ENCODE measurements around the gene SNRPD3.
A peak's percentile ranks its signal among the peaks of the same experiment; 100 is the strongest.
"Not testable (repeated sequence)": the region's sequence is repeated elsewhere in the genome, so short reads cannot be mapped to it uniquely, and the experiment has no call there.

SNRPD3 gene

DNA sequence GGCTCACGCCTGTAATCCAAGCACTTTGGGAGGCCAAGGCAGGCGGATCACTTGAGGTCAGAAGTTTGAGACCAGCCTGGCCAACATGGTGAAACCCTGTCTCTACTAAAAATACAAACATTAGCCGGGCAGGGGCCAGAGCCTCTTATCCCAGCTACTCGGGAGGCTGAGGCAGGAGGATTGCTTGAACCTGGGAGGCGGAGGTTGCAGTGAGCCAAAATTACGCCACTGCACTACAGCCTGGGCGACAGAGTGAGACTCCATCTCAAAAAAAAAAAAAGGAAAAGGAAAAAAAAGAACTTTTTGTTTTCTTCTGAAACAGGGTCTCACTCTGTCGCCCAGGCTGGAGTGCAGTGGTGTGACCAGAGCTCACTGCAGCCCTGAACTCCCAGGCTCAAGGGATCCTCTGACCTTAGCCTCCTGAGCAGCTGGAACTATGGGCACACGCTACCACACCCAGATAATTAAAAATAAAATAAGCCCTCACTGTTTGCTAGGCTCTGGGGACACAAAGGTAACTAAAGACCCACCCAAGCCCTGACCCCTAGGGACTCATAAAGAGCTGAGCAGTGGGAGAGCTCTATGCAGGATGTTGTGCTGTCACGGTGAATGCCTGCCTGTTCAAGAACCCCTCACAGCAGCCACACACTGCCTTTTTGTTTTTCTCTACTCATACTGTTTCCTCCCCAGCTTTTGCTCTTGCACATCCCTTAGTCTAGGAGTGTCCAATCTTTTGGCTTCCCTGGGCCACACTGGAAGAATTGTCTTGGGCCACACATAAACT is 3.1 kb upstream of the SNRPD3 start:
- H3K27ac ChIP-seq (ENCODE audit: low read depth, low read length); H3K27me3 ChIP-seq (ENCODE audit: insufficient read depth, low read length); H2AFZ ChIP-seq (ENCODE audit: low read length, unreplicated experiment); H3K36me3 ChIP-seq (ENCODE audit: insufficient read depth, low read length): not testable (repeated sequence)
- H3K4me3 ChIP-seq (ENCODE audit: low read depth, low read length) = peak overlapping the region; percentile 96
- peaks cover 21% of the 10 kb centered on the region for H3K4me1 ChIP-seq (ENCODE audit: control insufficient read depth, insufficient read depth, low read length, unreplicated experiment)
- peaks cover 73% of the 10 kb centered on the region for H3K79me2 ChIP-seq (ENCODE audit: control insufficient read depth, insufficient read depth, low read length, unreplicated experiment)

GRCh38 chr22:24553597-24554312 is 2.0 kb upstream of the SNRPD3 start:
- Histone ChIP-seq H3K4me3 (ENCODE audit: low read depth, low read length) (peak overlapping the region; percentile 96), H3K36me3 (ENCODE audit: insufficient read depth, low read length) (peaks cover 5% of the 10 kb centered on the region; the same call in 1 of the 2 replicates), H3K4me1 (ENCODE audit: control insufficient read depth, insufficient read depth, low read length, unreplicated experiment) (peaks cover 21% of the 10 kb centered on the region), H3K27ac (ENCODE audit: low read depth, low read length) (peak overlapping the region; percentile 63; the same call in 1 of the 2 replicates), H3K79me2 (ENCODE audit: control insufficient read depth, insufficient read depth, low read length, unreplicated experiment) (peaks cover 83% of the 10 kb centered on the region), H3K27me3 (ENCODE audit: insufficient read depth, low read length) (no peaks in the 10 kb centered on the region), H2AFZ (ENCODE audit: low read length, unreplicated experiment) (no peak overlapping the region)

- Histone ChIP-seq H3K4me1 (ENCODE audit: control insufficient read depth, insufficient read depth, low read length, unreplicated experiment) (peaks cover 21% of the 10 kb centered on the region), H3K79me2 (ENCODE audit: control insufficient read depth, insufficient read depth, low read length, unreplicated experiment) (peaks cover 86% of the 10 kb centered on the region), H3K36me3 (ENCODE audit: insufficient read depth, low read length) (peaks cover 8% of the 10 kb centered on the region; the same call in 1 of the 2 replicates), H2AFZ (ENCODE audit: low read length, unreplicated experiment) (peak within 1 kb of the TSS; percentile 89), H3K4me3 (ENCODE audit: low read depth, low read length) (peak within 1 kb of the TSS; percentile 96), H3K27ac (ENCODE audit: low read depth, low read length) (peak within 1 kb of the TSS; percentile 91), H3K27me3 (ENCODE audit: insufficient read depth, low read length) (no peaks in the 10 kb centered on the region)
Measured at GRCh38 chr22:24554313-24555164, 1.3 kb upstream of the SNRPD3 start, which contains the start of gene GUCD1. Gene GUCD1 (minus strand): TSS chr22:24555138. CDS start chr22:24554991, 147 bp downstream.

GRCh38 chr22:24559471-24559870 is 3.7 kb downstream of the SNRPD3 start:
- H3K79me2 ChIP-seq (ENCODE audit: control insufficient read depth, insufficient read depth, low read length, unreplicated experiment) = peaks cover 73% of the 10 kb centered on the region
- no peak overlapping the region for H3K27ac ChIP-seq (ENCODE audit: low read depth, low read length)

DNA sequence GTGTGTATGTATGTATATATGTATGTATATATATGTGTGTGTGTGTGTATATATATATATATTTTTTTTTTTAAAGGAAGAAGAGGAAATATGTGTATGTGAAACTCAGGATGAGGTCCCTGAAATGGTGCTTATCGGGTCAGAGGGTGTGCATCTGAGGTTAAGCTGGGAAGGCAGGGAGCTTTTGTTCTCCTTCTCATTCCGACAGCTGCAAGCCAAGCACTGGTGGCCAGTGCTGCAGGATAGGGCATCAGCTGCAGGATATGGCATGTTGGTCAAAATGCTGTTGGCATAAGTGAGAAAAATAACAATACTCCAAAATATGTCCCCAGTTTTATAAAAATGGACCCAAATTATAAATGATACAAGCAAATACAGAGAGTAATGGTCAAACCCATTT is 7.4 kb downstream of the SNRPD3 start:
- Histone ChIP-seq H3K27me3 (ENCODE audit: insufficient read depth, low read length) (no peaks in the 10 kb centered on the region), H3K4me3 (ENCODE audit: low read depth, low read length) (no peak overlapping the region), H2AFZ (ENCODE audit: low read length, unreplicated experiment) (no peak overlapping the region), H3K4me1 (ENCODE audit: control insufficient read depth, insufficient read depth, low read length, unreplicated experiment) (peaks cover 4% of the 10 kb centered on the region), H3K27ac (ENCODE audit: low read depth, low read length) (no peak overlapping the region), H3K79me2 (ENCODE audit: control insufficient read depth, insufficient read depth, low read length, unreplicated experiment) (peaks cover 72% of the 10 kb centered on the region), H3K36me3 (ENCODE audit: insufficient read depth, low read length) (peaks cover 7% of the 10 kb centered on the region; the same call in 1 of the 2 replicates)

More at GRCh38 chr22:24559471-24559870, 3.7 kb downstream of the SNRPD3 start:
- H3K4me1 ChIP-seq (ENCODE audit: control insufficient read depth, insufficient read depth, low read length, unreplicated experiment) = peaks cover 4% of the 10 kb centered on the region
- no peaks in the 10 kb centered on the region for H3K27me3 ChIP-seq (ENCODE audit: insufficient read depth, low read length)
- peaks cover 8% of the 10 kb centered on the region; the same call in 1 of the 2 replicates for H3K36me3 ChIP-seq (ENCODE audit: insufficient read depth, low read length)
- H3K4me3 ChIP-seq (ENCODE audit: low read depth, low read length) = no peak overlapping the region
- no peak overlapping the region for H2AFZ ChIP-seq (ENCODE audit: low read length, unreplicated experiment)

DNA sequence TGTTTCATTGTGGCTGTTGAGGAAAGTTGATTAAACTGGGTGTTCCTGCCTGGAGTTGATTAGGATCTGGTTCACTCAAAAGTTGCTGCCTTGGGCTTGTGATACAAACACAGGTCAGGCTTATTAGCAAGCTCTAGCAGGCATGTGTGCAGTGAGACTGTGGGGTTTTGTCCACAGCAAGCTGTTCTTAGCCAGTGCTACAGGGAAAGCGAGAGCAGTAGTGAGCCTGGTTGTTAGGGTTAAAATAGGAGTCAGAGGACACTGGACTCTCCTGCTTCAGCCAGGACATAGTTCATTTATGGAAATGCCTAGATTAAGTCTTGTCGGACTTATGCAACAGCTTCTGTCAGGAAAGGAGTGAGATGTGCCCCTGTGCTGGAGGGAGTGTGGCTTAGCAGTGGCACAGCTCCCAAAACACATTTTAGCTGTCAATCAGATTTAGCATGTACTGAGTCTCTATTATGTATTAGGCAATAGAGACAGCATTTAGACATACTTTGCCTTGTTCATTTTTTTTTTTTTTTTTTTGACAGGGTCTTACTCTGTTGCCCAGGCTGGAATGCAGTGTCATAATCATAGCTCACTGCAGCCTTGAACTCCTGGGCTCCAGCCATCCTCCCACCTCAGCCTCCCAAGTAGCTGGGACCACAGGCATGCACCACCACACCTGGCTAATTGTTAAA is 8.7 kb downstream of the SNRPD3 start:
- Histone ChIP-seq H3K36me3 (ENCODE audit: insufficient read depth, low read length) (0 out of 2 replicates have a peak, but pooled peaks cover 5% of the 10 kb centered on the region), H3K27ac (ENCODE audit: low read depth, low read length) (no peak overlapping the region), H3K27me3 (ENCODE audit: insufficient read depth, low read length) (no peaks in the 10 kb centered on the region), H2AFZ (ENCODE audit: low read length, unreplicated experiment) (no peak overlapping the region), H3K4me3 (ENCODE audit: low read depth, low read length) (no peak overlapping the region), H3K79me2 (ENCODE audit: control insufficient read depth, insufficient read depth, low read length, unreplicated experiment) (peaks cover 59% of the 10 kb centered on the region), H3K4me1 (ENCODE audit: control insufficient read depth, insufficient read depth, low read length, unreplicated experiment) (peaks cover 4% of the 10 kb centered on the region)

DNA sequence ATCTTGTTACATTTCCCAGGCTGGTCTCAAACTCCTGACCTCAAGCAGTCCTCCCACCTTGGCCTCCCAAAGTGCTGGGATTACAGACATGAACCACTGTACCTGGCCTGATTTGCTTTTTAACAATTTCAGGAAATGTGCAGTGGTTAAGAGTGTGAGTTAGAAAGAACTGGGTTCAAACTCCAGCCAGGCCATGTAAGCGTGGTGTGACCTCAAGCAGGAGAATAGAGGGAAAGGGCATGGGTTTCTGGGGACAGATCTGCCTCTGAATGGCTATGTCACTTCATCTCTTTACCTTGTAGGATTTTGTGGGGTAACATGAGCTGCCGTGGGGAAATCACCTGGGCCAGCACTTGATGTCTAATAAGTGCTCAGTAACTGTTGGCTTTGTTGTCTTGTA is 9.3 kb downstream of the SNRPD3 start:
- peaks cover 4% of the 10 kb centered on the region for H3K4me1 ChIP-seq (ENCODE audit: control insufficient read depth, insufficient read depth, low read length, unreplicated experiment)
- no peaks in the 10 kb centered on the region for H3K27me3 ChIP-seq (ENCODE audit: insufficient read depth, low read length)
- no peak overlapping the region for H3K27ac ChIP-seq (ENCODE audit: low read depth, low read length)
- H2AFZ ChIP-seq (ENCODE audit: low read length, unreplicated experiment) = no peak overlapping the region
- 0 out of 2 replicates have a peak, but pooled peaks cover 5% of the 10 kb centered on the region for H3K36me3 ChIP-seq (ENCODE audit: insufficient read depth, low read length)
- H3K4me3 ChIP-seq (ENCODE audit: low read depth, low read length) = no peak overlapping the region
- peaks cover 58% of the 10 kb centered on the region for H3K79me2 ChIP-seq (ENCODE audit: control insufficient read depth, insufficient read depth, low read length, unreplicated experiment)

DNA sequence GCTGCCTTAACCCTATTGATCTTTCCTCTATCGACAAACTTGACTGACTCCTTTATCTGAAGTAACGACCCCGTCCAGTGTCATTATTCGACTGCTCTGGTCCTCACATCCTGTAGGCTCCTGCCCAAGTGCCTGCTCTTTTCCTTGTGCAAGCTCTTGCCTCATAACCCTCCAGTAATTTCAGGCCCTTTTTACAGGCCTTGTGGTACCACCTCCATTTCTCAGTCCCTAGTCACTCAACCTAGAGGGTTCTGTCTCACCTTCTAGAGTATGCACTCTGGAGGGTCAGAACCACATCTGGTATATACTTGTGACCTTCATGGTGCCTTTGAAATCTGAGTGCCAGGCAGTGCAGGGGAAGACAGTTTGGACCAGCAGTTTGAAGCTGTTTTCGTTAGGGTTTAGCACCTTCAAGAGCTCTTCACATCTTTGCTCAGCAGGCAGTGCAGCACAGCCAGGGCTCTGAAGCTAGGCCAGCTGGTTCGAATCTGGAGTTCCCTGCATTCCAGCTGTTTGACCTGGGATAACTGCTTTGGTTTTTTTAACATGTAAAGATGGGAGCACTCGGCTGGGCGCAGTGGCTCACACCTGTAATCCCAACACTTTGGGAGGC is 11.2 kb downstream of the SNRPD3 start:
- H3K79me2 ChIP-seq (ENCODE audit: control insufficient read depth, insufficient read depth, low read length, unreplicated experiment) = peaks cover 48% of the 10 kb centered on the region
- no peak overlapping the region for H2AFZ ChIP-seq (ENCODE audit: low read length, unreplicated experiment)
- H3K36me3 ChIP-seq (ENCODE audit: insufficient read depth, low read length) = 0 out of 2 replicates have a peak, but pooled peaks cover 8% of the 10 kb centered on the region
- no peak overlapping the region for H3K4me3 ChIP-seq (ENCODE audit: low read depth, low read length)
- H3K4me1 ChIP-seq (ENCODE audit: control insufficient read depth, insufficient read depth, low read length, unreplicated experiment) = peaks cover 4% of the 10 kb centered on the region
- no peak overlapping the region for H3K27ac ChIP-seq (ENCODE audit: low read depth, low read length)
- H3K27me3 ChIP-seq (ENCODE audit: insufficient read depth, low read length) = no peaks in the 10 kb centered on the region

DNA sequence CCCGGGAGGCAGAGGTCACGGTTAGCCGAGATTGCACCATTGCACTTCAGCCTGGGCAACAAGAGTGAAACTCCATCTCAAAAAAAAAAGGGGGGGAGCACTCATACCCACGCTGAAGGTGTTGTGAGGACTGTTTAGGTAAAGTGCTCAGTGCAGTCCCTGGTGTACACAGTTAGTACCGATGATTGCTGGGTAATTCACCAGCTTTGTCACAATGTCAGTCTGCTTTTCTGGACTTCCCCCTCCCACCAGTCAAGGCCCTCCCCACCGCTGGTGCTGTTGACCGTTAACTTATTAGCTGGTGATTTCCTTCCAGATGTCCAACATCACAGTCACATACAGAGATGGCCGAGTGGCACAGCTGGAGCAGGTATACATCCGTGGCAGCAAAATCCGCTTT is 11.9 kb downstream of the SNRPD3 start:
- Histone ChIP-seq H3K27me3 (ENCODE audit: insufficient read depth, low read length) (no peaks in the 10 kb centered on the region), H3K79me2 (ENCODE audit: control insufficient read depth, insufficient read depth, low read length, unreplicated experiment) (peaks cover 43% of the 10 kb centered on the region), H3K4me3 (ENCODE audit: low read depth, low read length) (no peak overlapping the region), H3K27ac (ENCODE audit: low read depth, low read length) (no peak overlapping the region), H2AFZ (ENCODE audit: low read length, unreplicated experiment) (no peak overlapping the region), H3K36me3 (ENCODE audit: insufficient read depth, low read length) (0 out of 2 replicates have a peak, but pooled peaks cover 9% of the 10 kb centered on the region), H3K4me1 (ENCODE audit: control insufficient read depth, insufficient read depth, low read length, unreplicated experiment) (peaks cover 4% of the 10 kb centered on the region)
